Mesenchymal stem cell (in vitro differentiated cells and primary cell): ENCODE data around the gene CAMK2A.

ENCODE experiments used
- DNase-seq: peaks from one replicate; pipeline ENCODE4 v3.0.0-alpha.2; 2013
- H2AFZ ChIP-seq: one replicate; pipeline ENCODE4 v1.6.1; 2013; ENCODE audit warnings: low read depth, mild to moderate bottlenecking, control low read depth, inconsistent platforms, low read length, moderate library complexity
- H2AK5ac ChIP-seq: 2 replicates; pipeline ENCODE4 v1.6.1; 2013; ENCODE audit warnings: low read length, moderate library complexity, mild to moderate bottlenecking, inconsistent platforms; ENCODE audit not compliant: severe bottlenecking
- H2BK120ac ChIP-seq: one replicate; pipeline ENCODE4 v1.6.1; 2013; ENCODE audit warnings: low read depth, mild to moderate bottlenecking, inconsistent platforms, low read length, moderate library complexity
- H2BK12ac ChIP-seq, 2 experiments: one replicate each; pipeline ENCODE4 v1.6.1; 2013; ENCODE audit warnings: inconsistent platforms in 2 of 2, low read length in 2 of 2, mild to moderate bottlenecking in 2 of 2, moderate library complexity in 2 of 2, control low read depth in 1 of 2
- H2BK15ac ChIP-seq: one replicate; pipeline ENCODE4 v1.6.1; 2013; ENCODE audit warnings: mild to moderate bottlenecking, low read depth, inconsistent platforms; ENCODE audit not compliant: poor library complexity, severe bottlenecking
- H2BK5ac ChIP-seq: 2 replicates; pipeline ENCODE4 v1.6.1; 2013; ENCODE audit warnings: low read depth, mild to moderate bottlenecking, low read length, control low read depth, inconsistent platforms; ENCODE audit not compliant: poor library complexity, severe bottlenecking
- H3K14ac ChIP-seq, 2 experiments: one replicate each; pipeline ENCODE4 v1.6.1; 2013; ENCODE audit warnings: inconsistent platforms in 2 of 2, low read length in 2 of 2, control low read depth in 1 of 2, mild to moderate bottlenecking in 1 of 2, moderate library complexity in 1 of 2
- H3K18ac ChIP-seq, 2 experiments: one replicate each; pipeline ENCODE4 v1.6.1; 2013; ENCODE audit warnings: inconsistent platforms in 2 of 2, low read length in 2 of 2, control low read depth in 1 of 2, low read depth in 1 of 2, mild to moderate bottlenecking in 1 of 2
- H3K23ac ChIP-seq, 2 experiments: one replicate each; pipeline ENCODE4 v1.6.1; 2013; ENCODE audit warnings: inconsistent platforms in 2 of 2, low read length in 2 of 2, mild to moderate bottlenecking in 2 of 2, moderate library complexity in 2 of 2, control low read depth in 1 of 2
- H3K27ac ChIP-seq: 2 replicates; pipeline ENCODE4 v1.5.1; 2013; ENCODE audit warnings: mild to moderate bottlenecking, moderate library complexity, low read length, control low read depth, inconsistent platforms; ENCODE audit not compliant: poor library complexity, severe bottlenecking
- H3K27me3 ChIP-seq, 2 experiments: 2 replicates each; pipeline versions ENCODE4 v1.6.1 to v1.7.0; 2013; ENCODE audit warnings: low read length in 2 of 2, mild to moderate bottlenecking in 2 of 2, moderate library complexity in 2 of 2, control low read depth in 1 of 2, inconsistent platforms in 1 of 2; ENCODE audit not compliant: control insufficient read depth in 1 of 2, insufficient read depth in 1 of 2
- H3K36me3 ChIP-seq, 2 experiments: 2 replicates each; pipeline versions ENCODE4 v1.6.1 to v1.7.0; 2013; ENCODE audit warnings: low read length in 2 of 2, control low read depth in 1 of 2, inconsistent platforms in 1 of 2, low read depth in 1 of 2, mild to moderate bottlenecking in 1 of 2; ENCODE audit not compliant: insufficient read depth in 2 of 2, control insufficient read depth in 1 of 2
- H3K4ac ChIP-seq, 2 experiments: one replicate each; pipeline ENCODE4 v1.6.1; 2013; ENCODE audit warnings: inconsistent platforms in 2 of 2, low read length in 2 of 2, mild to moderate bottlenecking in 2 of 2, moderate library complexity in 2 of 2, control low read depth in 1 of 2, low read depth in 1 of 2
- H3K4me1 ChIP-seq: 2 replicates; pipeline ENCODE4 v1.6.1; 2013; ENCODE audit warnings: low read depth, low read length, control low read depth; ENCODE audit not compliant: control insufficient read depth, insufficient read depth
- H3K4me2 ChIP-seq: 2 replicates; pipeline ENCODE4 v1.6.1; 2013; ENCODE audit warnings: low read length, mild to moderate bottlenecking, inconsistent platforms; ENCODE audit not compliant: poor library complexity, severe bottlenecking
- H3K4me3 ChIP-seq, 2 experiments: 2 replicates each; pipeline versions ENCODE4 v1.5.1 to v1.7.0; 2013; ENCODE audit warnings: low read length in 2 of 2, mild to moderate bottlenecking in 2 of 2, control low read depth in 1 of 2, low read depth in 1 of 2; ENCODE audit not compliant: insufficient read depth in 1 of 2
- H3K79me1 ChIP-seq: replicated peaks from 2 replicates; pipeline ENCODE4 v1.6.1; 2013; ENCODE audit warnings: mild to moderate bottlenecking, control low read depth, low read length, inconsistent platforms; ENCODE audit not compliant: poor library complexity, severe bottlenecking
- H3K9ac ChIP-seq: 2 replicates; pipeline ENCODE4 v1.7.0; 2013; ENCODE audit warnings: mild to moderate bottlenecking, low read length, moderate library complexity
- H3K9me3 ChIP-seq: 2 replicates; pipeline ENCODE4 v1.7.0; 2013; ENCODE audit warnings: mild to moderate bottlenecking, low read length; ENCODE audit not compliant: control insufficient read depth
- H4K8ac ChIP-seq: one replicate; pipeline ENCODE4 v1.6.1; 2013; ENCODE audit warnings: inconsistent platforms, mild to moderate bottlenecking, low read length, moderate library complexity
- H4K91ac ChIP-seq: one replicate; pipeline ENCODE4 v1.6.1; 2013; ENCODE audit warnings: mild to moderate bottlenecking, low read length, inconsistent platforms
- WGBS: methylation state at CpG from one replicate; pipeline ENCODE4 v1.1.7; 2013; ENCODE audit warnings: mixed read lengths; 5-methylcytosine and 5-hydroxymethylcytosine counted together

The CAMK2A gene

DNA sequence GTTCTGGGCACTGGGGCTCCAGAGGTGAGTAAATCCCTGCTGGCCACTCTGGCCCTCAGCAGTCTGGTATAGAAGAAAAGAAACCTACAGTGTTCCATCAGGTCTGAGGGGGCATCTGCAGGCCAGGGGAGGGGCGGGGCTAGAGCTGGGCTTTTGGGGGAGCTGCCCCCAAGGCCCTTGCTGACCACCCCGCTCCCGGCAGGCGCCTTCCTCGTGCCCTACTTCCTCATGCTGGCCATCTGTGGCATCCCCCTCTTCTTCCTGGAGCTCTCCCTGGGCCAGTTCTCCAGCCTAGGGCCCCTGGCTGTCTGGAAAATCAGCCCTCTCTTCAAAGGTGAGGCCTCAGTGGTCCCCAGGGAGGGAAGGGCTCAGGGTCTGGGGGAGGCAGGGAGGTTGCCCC lies 93.1 kb downstream of the CAMK2A start:
- Histone ChIP-seq H3K4me2 (no peak overlapping the region), H3K27ac (no peak overlapping the region), H2AFZ (no peak overlapping the region), H3K18ac (no peak overlapping the region), H2BK120ac (no peak overlapping the region), H3K14ac (no peak overlapping the region), H3K36me3 (no peaks in the 10 kb centered on the region), H3K4ac (no peak overlapping the region), H2BK5ac (no peak overlapping the region), H4K8ac (no peak overlapping the region), H3K27me3 (peaks cover 39% of the 10 kb centered on the region in 2 experiments), H3K23ac (no peak overlapping the region), H2AK5ac (no peak overlapping the region), H3K4me3 (no peak overlapping the region), H3K9me3 (no peaks in the 10 kb centered on the region), H3K79me1 (no peaks in the 10 kb centered on the region), H2BK12ac (no peak overlapping the region), H4K91ac (no peak overlapping the region), H3K9ac (no peak overlapping the region), H3K4me1 (no peaks in the 10 kb centered on the region), H2BK15ac (no peak overlapping the region)
- no peak for DNase-seq
- WGBS = 90% methylated on average over 3 of the region's 5 CpGs

DNA sequence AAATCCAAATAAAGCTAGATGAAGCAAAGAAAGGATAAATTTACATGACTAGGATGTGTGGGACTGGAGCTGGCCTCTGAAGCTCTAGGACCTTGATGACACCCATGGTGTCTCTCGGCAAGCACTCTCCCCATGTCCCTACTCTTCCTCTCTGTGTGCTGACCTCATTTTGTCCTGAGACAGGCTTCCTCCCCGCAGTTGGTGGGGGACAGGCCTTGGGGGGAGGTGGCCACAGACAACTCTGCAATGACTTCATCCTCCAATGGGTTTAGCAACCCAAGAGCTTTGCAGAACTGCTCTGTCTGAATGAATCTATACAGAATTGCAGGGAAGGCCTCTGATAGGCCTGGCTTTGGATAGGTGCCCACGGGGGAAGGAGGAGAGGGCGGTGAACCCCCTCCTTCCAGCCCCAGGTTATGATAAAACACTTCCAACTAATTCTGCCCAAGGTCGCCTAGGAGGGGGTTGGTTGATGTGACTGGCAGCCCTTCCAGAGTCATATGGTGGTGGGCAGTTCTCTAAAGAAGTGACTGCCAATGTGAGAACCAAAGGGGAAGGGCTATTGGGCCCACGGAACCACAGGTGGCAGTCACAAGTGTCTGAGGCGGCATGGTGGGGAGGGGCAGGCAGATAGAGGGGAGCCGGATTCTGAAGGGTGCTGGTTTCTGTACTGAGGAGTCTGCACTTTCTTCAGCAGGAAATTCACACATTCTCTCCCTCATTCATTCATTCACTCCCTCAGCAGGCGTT lies 93.7 kb downstream of the CAMK2A start:
- H3K23ac ChIP-seq = no peak overlapping the region
- DNase-seq = no peak
- no peak overlapping the region for H4K8ac ChIP-seq
- H3K27me3 ChIP-seq = peaks cover 41 to 43% of the 10 kb centered on the region in 2 experiments
- no peak overlapping the region for H4K91ac ChIP-seq
- H3K27ac ChIP-seq = no peak overlapping the region
- no peaks in the 10 kb centered on the region for H3K79me1 ChIP-seq
- no peak overlapping the region for H3K18ac ChIP-seq
- no peak overlapping the region for H2BK15ac ChIP-seq
- no peaks in the 10 kb centered on the region for H3K36me3 ChIP-seq
- no peak overlapping the region for H2BK5ac ChIP-seq
- no peak overlapping the region for H3K14ac ChIP-seq
- no peak overlapping the region for H3K4me3 ChIP-seq
- WGBS = 91% methylated on average over 6 of the region's 9 CpGs
- no peak overlapping the region for H3K9ac ChIP-seq
- no peak overlapping the region for H2BK120ac ChIP-seq
- no peaks in the 10 kb centered on the region for H3K4me1 ChIP-seq
- no peak overlapping the region for H3K4ac ChIP-seq
- no peaks in the 10 kb centered on the region for H3K9me3 ChIP-seq
- H3K4me2 ChIP-seq = no peak overlapping the region
- no peak overlapping the region for H2AK5ac ChIP-seq
- no peak overlapping the region for H2AFZ ChIP-seq
- H2BK12ac ChIP-seq = no peak overlapping the region

- no peak overlapping the region for H3K23ac ChIP-seq
- H2AK5ac ChIP-seq = no peak overlapping the region
- H3K79me1 ChIP-seq = no peaks in the 10 kb centered on the region
- H3K18ac ChIP-seq = no peak overlapping the region
- no peak overlapping the region for H3K4me3 ChIP-seq
- H2BK120ac ChIP-seq = no peak overlapping the region
- no peak overlapping the region for H3K4ac ChIP-seq
- no peak overlapping the region for H4K91ac ChIP-seq
- H2BK5ac ChIP-seq = no peak overlapping the region
- H2BK15ac ChIP-seq = no peak overlapping the region
- no peak overlapping the region for H4K8ac ChIP-seq
- H3K27me3 ChIP-seq = peaks cover 55 to 66% of the 10 kb centered on the region in 2 experiments
- H3K4me2 ChIP-seq = no peak overlapping the region
- H3K36me3 ChIP-seq = no peaks in the 10 kb centered on the region
- H2BK12ac ChIP-seq = no peak overlapping the region
- H3K9ac ChIP-seq = no peak overlapping the region
- no peak for DNase-seq
- WGBS = 76% methylated on average over 4 of the region's 4 CpGs
- H3K9me3 ChIP-seq = no peaks in the 10 kb centered on the region
- H3K4me1 ChIP-seq = peaks cover 11% of the 10 kb centered on the region
- H3K14ac ChIP-seq = no peak overlapping the region
- no peak overlapping the region for H3K27ac ChIP-seq
- no peak overlapping the region for H2AFZ ChIP-seq
Observed at GRCh38 chr5:150192462-150192861, 97.1 kb downstream of the CAMK2A start.

DNA sequence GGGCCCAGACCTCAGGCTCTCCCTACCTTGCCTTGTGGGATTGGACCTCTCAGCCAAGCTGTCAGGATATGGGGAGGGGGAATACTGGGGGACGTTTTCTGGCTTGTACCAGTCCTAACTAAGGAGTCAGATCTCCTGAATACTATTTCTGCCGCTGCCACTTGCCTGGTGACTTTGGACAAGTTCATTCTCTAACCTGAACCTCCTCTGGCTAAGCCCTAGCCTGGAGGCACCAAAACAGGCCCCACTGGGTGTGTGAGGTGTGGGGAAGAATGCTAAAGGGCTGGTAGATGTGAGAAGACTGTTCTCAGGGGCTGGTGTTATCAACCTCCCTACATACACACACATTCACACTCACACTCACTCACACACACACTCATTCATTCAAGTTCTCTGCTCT lies 98.6 kb downstream of the CAMK2A start:
- H3K36me3 ChIP-seq = no peaks in the 10 kb centered on the region
- no peak overlapping the region for H3K9ac ChIP-seq
- no peak overlapping the region for H3K4me2 ChIP-seq
- no peaks in the 10 kb centered on the region for H3K9me3 ChIP-seq
- H2BK15ac ChIP-seq = no peak overlapping the region
- H3K14ac ChIP-seq = no peak overlapping the region
- no peak overlapping the region for H3K4me3 ChIP-seq
- no peak overlapping the region for H4K91ac ChIP-seq
- H2BK120ac ChIP-seq = no peak overlapping the region
- H3K27me3 ChIP-seq = peaks cover 55 to 62% of the 10 kb centered on the region in 2 experiments
- peaks cover 11% of the 10 kb centered on the region for H3K4me1 ChIP-seq
- H3K4ac ChIP-seq = no peak overlapping the region
- WGBS = 43% methylated on average over 2 of the region's 2 CpGs
- H3K79me1 ChIP-seq = no peaks in the 10 kb centered on the region
- H2BK5ac ChIP-seq = no peak overlapping the region
- no peak overlapping the region for H2AFZ ChIP-seq
- H3K27ac ChIP-seq = no peak overlapping the region
- H4K8ac ChIP-seq = no peak overlapping the region
- H2BK12ac ChIP-seq = no peak overlapping the region
- no peak overlapping the region for H2AK5ac ChIP-seq
- no peak overlapping the region for H3K23ac ChIP-seq
- H3K18ac ChIP-seq = no peak overlapping the region
- no peak for DNase-seq
